HG03108 (cell line): Measurements from ENCODE around the gene C7orf25.
A peak's percentile ranks its signal among the peaks of the same experiment; 100 is the strongest.

Experiments used
- ATAC-seq: cut with Tn5 transposase; IDR thresholded peaks from one replicate; pipeline ENCODE4 v1.9.1; 2021; ENCODE audit warnings: moderate library complexity; ENCODE audit not compliant: unreplicated experiment

Gene C7orf25

GRCh38 chr7:42880392-42880791 lies 31.5 kb downstream of the C7orf25 start:
- no peak for ATAC-seq

GRCh38 chr7:42878303-42878702 lies 33.6 kb downstream of the C7orf25 start:
- ATAC-seq = no peak

- no peak for ATAC-seq
Observed at GRCh38 chr7:42877862-42878261, 34.0 kb downstream of the C7orf25 start.

GRCh38 chr7:42876182-42877068 lies 35.4 kb downstream of the C7orf25 start:
- ATAC-seq = peak; percentile 78

- peak; percentile 94 for ATAC-seq
Observed at GRCh38 chr7:42869131-42870020, 42.5 kb downstream of the C7orf25 start.

- ATAC-seq = no peak
Observed at GRCh38 chr7:42868480-42868879, 43.4 kb downstream of the C7orf25 start.
